Stimulated activated naive CD4-positive, alpha-beta T cell treated with Interleukin-2 at 50 U/mL for 16 hours (primary cell): ENCODE measurements around the gene TEX14.

ENCODE experiments used
- DNase-seq: peaks from one replicate; lab custom pipeline; 2025; lab: John Stamatoyannopoulos, UW

Gene TEX14, protein sequence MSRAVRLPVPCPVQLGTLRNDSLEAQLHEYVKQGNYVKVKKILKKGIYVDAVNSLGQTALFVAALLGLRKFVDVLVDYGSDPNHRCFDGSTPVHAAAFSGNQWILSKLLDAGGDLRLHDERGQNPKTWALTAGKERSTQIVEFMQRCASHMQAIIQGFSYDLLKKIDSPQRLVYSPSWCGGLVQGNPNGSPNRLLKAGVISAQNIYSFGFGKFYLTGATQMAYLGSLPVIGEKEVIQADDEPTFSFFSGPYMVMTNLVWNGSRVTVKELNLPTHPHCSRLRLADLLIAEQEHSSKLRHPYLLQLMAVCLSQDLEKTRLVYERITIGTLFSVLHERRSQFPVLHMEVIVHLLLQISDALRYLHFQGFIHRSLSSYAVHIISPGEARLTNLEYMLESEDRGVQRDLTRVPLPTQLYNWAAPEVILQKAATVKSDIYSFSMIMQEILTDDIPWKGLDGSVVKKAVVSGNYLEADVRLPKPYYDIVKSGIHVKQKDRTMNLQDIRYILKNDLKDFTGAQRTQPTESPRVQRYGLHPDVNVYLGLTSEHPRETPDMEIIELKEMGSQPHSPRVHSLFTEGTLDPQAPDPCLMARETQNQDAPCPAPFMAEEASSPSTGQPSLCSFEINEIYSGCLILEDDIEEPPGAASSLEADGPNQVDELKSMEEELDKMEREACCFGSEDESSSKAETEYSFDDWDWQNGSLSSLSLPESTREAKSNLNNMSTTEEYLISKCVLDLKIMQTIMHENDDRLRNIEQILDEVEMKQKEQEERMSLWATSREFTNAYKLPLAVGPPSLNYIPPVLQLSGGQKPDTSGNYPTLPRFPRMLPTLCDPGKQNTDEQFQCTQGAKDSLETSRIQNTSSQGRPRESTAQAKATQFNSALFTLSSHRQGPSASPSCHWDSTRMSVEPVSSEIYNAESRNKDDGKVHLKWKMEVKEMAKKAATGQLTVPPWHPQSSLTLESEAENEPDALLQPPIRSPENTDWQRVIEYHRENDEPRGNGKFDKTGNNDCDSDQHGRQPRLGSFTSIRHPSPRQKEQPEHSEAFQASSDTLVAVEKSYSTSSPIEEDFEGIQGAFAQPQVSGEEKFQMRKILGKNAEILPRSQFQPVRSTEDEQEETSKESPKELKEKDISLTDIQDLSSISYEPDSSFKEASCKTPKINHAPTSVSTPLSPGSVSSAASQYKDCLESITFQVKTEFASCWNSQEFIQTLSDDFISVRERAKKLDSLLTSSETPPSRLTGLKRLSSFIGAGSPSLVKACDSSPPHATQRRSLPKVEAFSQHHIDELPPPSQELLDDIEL (N-terminal part only)

DNA sequence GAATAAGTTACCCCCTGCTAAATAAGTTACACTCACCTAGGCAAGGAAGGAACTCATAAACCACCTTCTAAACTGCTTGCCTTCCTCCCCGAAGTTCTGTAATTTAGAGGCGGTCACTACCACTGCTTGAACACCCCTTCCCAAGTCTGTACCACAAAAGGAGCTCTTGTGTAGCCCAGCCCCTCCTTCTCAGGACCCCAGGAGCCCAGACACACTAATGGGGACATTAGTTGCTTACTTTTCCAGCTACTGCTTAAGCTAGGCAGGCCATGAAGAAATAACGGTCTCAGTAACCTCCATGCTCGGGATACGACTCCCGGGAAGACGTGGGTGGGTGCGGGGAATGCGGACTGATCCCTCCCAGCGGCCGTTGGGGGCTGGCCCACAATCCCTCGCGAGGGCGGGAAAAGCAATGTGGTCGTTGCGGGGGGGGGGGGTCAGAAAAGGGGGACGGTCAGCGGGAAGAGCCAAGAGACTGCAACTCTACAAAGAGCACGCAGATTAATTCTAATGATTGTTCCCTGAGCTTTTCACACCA, at the start of gene TEX14:
Gene TEX14, minus strand, starts transcription at position 345 of the 538 bp plus-strand sequence. CDS start 40,044 bp downstream, outside the sequence.
- DNase-seq = no peak

DNA sequence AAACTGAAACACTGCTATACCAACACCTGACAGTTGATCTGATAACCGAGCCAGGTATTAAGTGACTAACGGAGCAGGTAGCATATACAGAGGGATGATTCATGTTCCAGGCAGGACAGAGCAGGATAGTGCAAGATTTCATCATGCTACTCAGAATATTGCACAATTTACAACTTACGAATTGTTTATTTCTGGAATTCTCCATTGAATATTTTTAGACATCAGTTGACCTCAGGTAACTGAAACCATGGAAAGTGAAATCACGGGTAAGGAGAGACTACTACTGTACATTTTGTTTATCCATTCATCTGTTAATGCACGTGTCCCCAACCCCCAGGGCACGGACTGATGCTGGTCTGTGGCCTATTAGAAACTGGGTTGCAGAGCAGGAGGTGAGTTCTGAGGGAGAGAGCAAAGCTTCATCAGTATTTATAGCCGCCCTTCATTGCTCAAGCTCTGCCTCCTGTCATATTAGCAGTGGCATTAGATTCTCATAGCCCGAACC, 49.3 kb upstream of the TEX14 start:
- DNase-seq = no peak

DNA sequence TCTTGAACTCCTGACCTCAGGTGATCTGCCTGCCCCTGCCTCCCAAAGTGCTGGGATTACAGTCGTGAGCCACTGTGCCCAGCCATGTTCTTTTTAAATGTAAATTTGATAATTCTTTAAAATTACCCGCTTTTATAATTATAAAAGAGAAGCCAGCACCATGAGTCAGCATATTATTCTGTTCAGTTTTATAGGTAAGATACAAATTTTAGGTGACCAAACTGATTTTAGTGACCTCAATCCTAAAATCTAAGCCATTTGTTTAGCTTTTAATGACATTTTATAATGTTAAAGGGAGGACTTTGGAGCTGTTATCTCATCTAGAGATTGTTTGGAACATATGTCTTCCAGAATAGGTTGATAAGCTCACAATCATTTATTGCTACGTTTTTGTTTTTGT, 43.0 kb upstream of the TEX14 start:
- no peak for DNase-seq

- DNase-seq = no peak
These were observed 42.2 kb upstream of the TEX14 start for GRCh38 chr17:58734040-58734439.

GRCh38 chr17:58730937-58731336, 39.1 kb upstream of the TEX14 start:
- no peak for DNase-seq

- DNase-seq = no peak
These were observed 37.0 kb upstream of the TEX14 start for GRCh38 chr17:58728798-58729197.

DNA sequence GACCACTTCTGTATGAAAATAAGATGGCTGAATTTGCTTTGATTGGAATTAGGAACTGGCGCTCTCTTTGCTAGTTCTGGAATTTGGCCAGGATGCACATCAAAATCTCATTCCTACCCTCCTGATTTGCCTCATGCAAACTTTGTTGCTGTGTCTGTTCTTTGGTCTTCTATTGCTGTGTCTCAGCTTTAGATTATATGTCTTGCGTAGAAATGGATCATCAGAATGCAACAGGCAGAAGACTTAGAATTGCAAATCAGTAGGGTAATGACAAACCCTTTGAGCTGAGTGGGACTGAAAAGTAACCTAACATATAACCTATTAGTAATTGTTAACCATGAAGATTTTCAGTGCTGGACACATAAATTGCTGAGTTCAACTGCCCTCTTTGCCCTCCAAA, 30.9 kb upstream of the TEX14 start:
- no peak for DNase-seq

GRCh38 chr17:58722274-58722673, 30.4 kb upstream of the TEX14 start:
- DNase-seq = no peak

GRCh38 chr17:58710948-58711552, 19.2 kb upstream of the TEX14 start:
- DNase-seq = no peak

GRCh38 chr17:58706351-58707140, 14.7 kb upstream of the TEX14 start:
- no peak for DNase-seq

- DNase-seq = no peak
These were observed 12.1 kb upstream of the TEX14 start for GRCh38 chr17:58703916-58704286.

GRCh38 chr17:58703137-58703915, 11.5 kb upstream of the TEX14 start:
- DNase-seq = no peak

DNA sequence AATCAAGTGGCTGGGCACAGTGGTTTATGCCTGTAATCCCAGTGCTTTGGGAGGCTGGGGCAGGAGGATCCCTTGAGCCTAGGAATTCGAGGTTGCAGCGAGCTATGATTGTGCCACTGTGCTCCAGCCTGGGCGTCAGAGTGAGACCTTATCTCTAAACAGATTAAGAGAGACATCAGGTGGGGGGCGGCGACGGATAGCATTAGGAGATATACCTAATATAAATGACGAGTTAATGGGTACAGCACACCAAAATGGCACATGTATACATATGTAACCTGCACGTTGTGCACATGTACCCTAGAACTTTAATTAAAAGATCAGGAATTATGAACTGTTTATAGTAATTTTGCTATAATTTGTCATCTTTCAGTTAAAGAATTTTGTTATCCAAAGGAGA, 10.9 kb upstream of the TEX14 start:
- no peak for DNase-seq

GRCh38 chr17:58702045-58702476, 10.2 kb upstream of the TEX14 start:
- DNase-seq = no peak

- DNase-seq = no peak
These were observed 7.9 kb upstream of the TEX14 start for GRCh38 chr17:58699771-58700170.

DNA sequence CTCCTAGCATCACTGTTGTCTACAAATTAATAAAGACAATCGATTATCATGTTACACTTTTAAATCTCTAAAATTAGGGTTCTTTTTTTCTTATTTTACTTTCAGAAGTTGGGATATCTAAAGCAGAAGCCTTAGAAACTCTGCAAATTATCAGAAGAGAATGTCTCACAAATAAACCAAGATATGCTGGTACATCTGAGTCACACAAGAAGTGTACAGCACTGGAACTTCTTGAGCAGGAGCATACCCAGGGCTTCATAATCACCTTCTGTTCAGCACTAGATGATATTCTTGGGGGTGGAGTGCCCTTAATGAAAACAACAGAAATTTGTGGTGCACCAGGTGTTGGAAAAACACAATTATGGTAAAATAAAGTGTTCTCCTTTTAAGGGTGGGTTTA, 3.0 kb upstream of the TEX14 start:
- no peak for DNase-seq

DNA sequence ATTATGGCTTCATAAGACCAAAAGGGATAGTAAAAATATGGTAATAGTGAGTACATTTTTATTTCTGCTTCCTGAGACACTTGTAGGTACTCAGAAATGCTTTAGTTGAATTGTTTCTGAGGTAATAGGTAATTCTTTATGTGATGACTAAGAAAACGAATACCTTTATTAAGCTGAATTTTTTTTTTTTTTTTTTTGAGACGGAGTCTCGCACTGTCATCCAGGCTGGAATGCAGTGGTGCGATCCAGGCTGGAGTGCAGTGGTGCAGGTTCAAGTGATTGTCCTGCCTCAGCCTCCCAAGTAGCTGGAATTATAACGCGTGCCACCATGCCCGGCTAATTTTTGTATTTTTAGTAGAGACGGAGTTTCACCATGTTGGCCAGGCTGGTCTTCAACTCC, 2.5 kb upstream of the TEX14 start:
- no peak for DNase-seq

DNA sequence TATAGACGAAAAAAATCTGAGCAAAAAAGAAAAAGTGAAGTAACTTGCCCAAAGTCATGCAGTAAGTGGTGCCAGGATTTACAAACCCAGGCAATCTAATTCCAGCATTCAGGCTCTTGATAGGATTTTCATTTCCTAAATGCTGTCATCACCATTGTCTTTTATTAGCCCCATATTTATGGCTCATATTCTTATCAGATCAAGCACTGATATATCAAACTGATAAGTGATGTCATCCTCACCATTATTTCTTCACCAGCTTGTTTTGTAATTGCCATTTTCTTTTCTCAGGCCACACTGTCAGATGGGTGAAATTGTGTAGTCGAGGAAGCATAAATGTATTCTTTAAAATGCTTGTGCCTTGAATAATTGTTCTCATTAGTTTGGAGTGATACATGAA, 1.9 kb upstream of the TEX14 start:
- no peak for DNase-seq

DNA sequence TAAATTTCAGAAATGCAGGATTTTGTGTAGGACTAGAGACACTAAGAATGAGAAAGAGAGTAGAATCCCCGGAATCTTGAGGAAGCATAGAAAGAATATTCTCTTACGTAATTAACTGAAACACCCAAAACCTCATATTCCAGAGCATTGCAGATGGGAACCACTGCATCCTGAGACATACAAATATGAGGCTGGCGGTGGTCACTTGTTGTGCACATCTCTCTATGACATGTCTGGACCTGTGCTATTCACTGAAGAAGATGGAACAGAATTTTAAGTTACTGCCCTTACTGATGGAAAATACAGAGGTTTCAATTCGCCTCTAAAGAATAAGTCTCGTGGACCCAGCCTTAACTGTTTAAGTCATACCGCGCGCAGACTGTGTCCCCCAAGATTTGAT, 1.4 kb upstream of the TEX14 start:
- no peak for DNase-seq
